ENCODE data around the gene SLC10A7. TPM values are rescaled to one million over a fixed set of nuclear protein-coding genes. Genes with fewer than 3 reads are reported as not detected.

Gene SLC10A7
- total and polyA plus RNA-seq, 10 of the 15 experiments (the other 5 are each of a cell fraction or from before 2014, with no cell fraction given): 4.6 to 23.7 (median 15.6) TPM

- ChIA-PET CTCF (interaction anchor here (0.6 to 1.1 kb wide), 2 partner anchors 178 to 1714 kb away, joined by 3 read pairs; no protein-coding TSS in a partner anchor), SMC1A (ENCODE audit: uncharacterized antibody, unreplicated experiment) (interaction anchor here (1.2 kb wide), 1 partner anchor 24 kb away, joined by 3 read pairs; no protein-coding TSS in a partner anchor), POLR2A (no interaction called here), RAD21 (ENCODE audit: unreplicated experiment) (no interaction called here)
- BruUV-seq (replicated peaks): no TSS peak
- H2AFZ ChIP-seq (ENCODE audit: control insufficient read depth, low read depth, low read length): no peak overlapping the region
- H3K27ac ChIP-seq (ENCODE audit: control insufficient read depth, insufficient read depth): no peak overlapping the region
- 3% methylated on average over 3 of the region's 3 CpGs for WGBS (ENCODE audit: insufficient coverage, insufficient replicate concordance, low lambda C conversion rate, missing lambda C conversion rate)
- H3K9ac ChIP-seq (ENCODE audit: control insufficient read depth, insufficient read depth, low read length): no peak overlapping the region
- TF ChIP-seq STAT1 (conservative IDR thresholded peaks at IDR 0.05) (no peak), MAX (IDR thresholded peaks at IDR 0.05; ENCODE audit: low read depth, low read length) (no peak), RUNX3 (IDR thresholded peaks at IDR 0.05; ENCODE audit: low read length) (no peak), IRF5 (IDR thresholded peaks at IDR 0.05; ENCODE audit: borderline replicate concordance) (no peak), TCF12 (IDR thresholded peaks at IDR 0.05; ENCODE audit: low read depth, low read length) (no peak), SPI1 (IDR thresholded peaks at IDR 0.05; ENCODE audit: borderline replicate concordance, insufficient read depth, low read depth, low read length) (no peak), SMAD1 (IDR thresholded peaks at IDR 0.05; ENCODE audit: low read depth, partially characterized antibody) (no peak), IKZF1 (conservative IDR thresholded peaks at IDR 0.05) (no peak), BHLHE40 (IDR thresholded peaks at IDR 0.05; ENCODE audit: borderline replicate concordance in 1 of 2, low read depth in 2 of 2, low read length in 1 of 2) (no peak), PML (IDR thresholded peaks at IDR 0.05; ENCODE audit: low read length) (no peak), YY1 (IDR thresholded peaks at IDR 0.05; ENCODE audit: low read depth, low read length) (no peak), CBFB (IDR thresholded peaks at IDR 0.05; ENCODE audit: low read depth) (no peak), ZBTB11 (CRISPR knock-in tag; IDR thresholded peaks at IDR 0.05) (no peak), TARDBP (IDR thresholded peaks at IDR 0.05; ENCODE audit: borderline replicate concordance) (no peak), ELK1 (IDR thresholded peaks at IDR 0.05; ENCODE audit: low read depth, low read length) (no peak), BACH1 (IDR thresholded peaks at IDR 0.05; ENCODE audit: borderline replicate concordance) (no peak)
- intact Hi-C loops (cut with micrococcal nuclease; ENCODE audit: unreplicated experiment) (no loop called here), in situ Hi-C loops (cut with MboI) (no loop called here)
- no peak for FAIRE-seq
- no peaks in the 10 kb centered on the region for H3K4me1 ChIP-seq (ENCODE audit: control insufficient read depth, insufficient read depth, low read length)
- no peak overlapping the region for H3K4me3 ChIP-seq
- H3K9me3 ChIP-seq (replicated peaks; ENCODE audit: control insufficient read depth, insufficient read depth, low read length): no peaks in the 10 kb centered on the region; the same call in 2 of the 3 replicates
- no peak overlapping the region for H3K4me2 ChIP-seq (ENCODE audit: control insufficient read depth, insufficient read depth)
- no peaks in the 10 kb centered on the region for H3K79me2 ChIP-seq (ENCODE audit: control insufficient read depth, insufficient read depth, low read length)
- no peak for DNase-seq (ENCODE audit: low read depth, low spot score)
- H3K27me3 ChIP-seq (replicated peaks in 1 of 2; ENCODE audit: control insufficient read depth in 2 of 2, insufficient read depth in 2 of 2, low read length in 1 of 2): no peaks in the 10 kb centered on the region
- H3K36me3 ChIP-seq (ENCODE audit: control insufficient read depth in 2 of 2, insufficient read depth in 2 of 2, low read length in 1 of 2): no peaks in the 10 kb centered on the region
- no peaks in the 10 kb centered on the region for H4K20me1 ChIP-seq (ENCODE audit: control insufficient read depth, insufficient read depth)
- no peak; the same call in 2 of the 3 replicates for ATAC-seq
Measured at GRCh38 chr4:146550161-146550560, 28.4 kb upstream of the SLC10A7 start.
